ENCODE results near the gene TSPAN9. TPM values are rescaled to one million over a fixed set of nuclear protein-coding genes. Genes with fewer than 3 reads are reported as not detected.

The TSPAN9 gene
- total RNA-seq, 2 donors from 2014 or later = 0.58 to 1.2 TPM

DNA sequence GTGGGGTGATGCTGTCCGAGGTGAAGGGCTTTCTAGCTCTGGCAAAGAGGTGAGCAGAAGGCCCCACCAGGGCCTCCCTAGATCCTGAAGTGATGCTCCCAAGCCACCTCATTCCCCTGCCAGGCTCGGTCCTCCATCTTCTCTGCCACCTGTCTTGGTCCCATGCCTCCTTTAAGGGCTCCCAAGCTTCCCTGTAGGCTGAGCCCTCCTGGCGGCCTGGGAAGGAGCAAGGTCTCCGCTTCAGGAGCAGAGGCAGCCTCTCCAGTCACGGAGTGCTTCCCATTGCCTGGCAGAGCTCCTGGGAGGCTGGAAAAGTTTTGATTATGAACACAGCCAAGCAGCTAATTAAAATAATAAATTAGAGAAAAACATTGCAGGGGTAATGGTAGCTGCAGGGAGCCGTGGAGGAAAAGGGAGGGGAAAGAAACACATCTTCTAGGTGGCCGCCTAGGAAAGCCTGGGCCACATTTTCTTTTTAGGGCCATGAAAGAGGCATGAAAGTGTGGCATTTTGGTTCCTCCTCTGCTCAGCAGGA, 253.9 kb downstream of the TSPAN9 start:
- H3K36me3 Mint-ChIP-seq (ENCODE audit: insufficient read depth in 2 of 2) = no peaks in the 10 kb centered on the region
- DNase-seq (no peak), ATAC-seq (replicated peaks in 1 of 2) (no peak)
- no peak overlapping the region for H3K27ac Mint-ChIP-seq
- no peaks in the 10 kb centered on the region for H3K9me3 Mint-ChIP-seq
- H3K4me1 Mint-ChIP-seq (ENCODE audit: low read depth) = no peaks in the 10 kb centered on the region
- peaks cover 7% of the 10 kb centered on the region for H3K27me3 Mint-ChIP-seq (ENCODE audit: low read depth)
- H3K4me3 Mint-ChIP-seq = no peak overlapping the region

DNA sequence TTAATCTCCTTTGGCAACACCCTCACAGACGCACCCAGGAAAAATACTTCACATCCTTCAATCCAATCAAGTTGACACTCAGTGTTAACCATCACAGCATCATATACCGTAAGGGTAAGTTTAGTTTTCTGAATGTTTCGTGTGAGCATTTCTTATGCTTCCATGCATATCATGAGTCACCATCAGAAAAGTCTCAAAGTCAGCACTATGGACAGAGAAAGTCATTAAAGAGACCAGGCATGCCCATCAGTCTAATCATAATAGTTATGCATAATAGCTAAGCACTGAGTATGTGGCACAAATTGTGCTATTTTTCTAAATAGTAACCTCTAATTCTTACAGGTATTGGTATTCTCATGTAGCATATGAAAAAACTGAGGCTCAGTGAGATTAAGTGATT, 255.0 kb downstream of the TSPAN9 start:
- Mint-ChIP-seq H3K27ac (no peak overlapping the region), H3K9me3 (no peaks in the 10 kb centered on the region), H3K36me3 (ENCODE audit: insufficient read depth in 2 of 2) (no peaks in the 10 kb centered on the region), H3K27me3 (ENCODE audit: low read depth) (peaks cover 7% of the 10 kb centered on the region), H3K4me1 (ENCODE audit: low read depth) (no peaks in the 10 kb centered on the region), H3K4me3 (no peak overlapping the region)
- DNase-seq = no peak
- ATAC-seq (replicated peaks in 1 of 2) = no peak

DNA sequence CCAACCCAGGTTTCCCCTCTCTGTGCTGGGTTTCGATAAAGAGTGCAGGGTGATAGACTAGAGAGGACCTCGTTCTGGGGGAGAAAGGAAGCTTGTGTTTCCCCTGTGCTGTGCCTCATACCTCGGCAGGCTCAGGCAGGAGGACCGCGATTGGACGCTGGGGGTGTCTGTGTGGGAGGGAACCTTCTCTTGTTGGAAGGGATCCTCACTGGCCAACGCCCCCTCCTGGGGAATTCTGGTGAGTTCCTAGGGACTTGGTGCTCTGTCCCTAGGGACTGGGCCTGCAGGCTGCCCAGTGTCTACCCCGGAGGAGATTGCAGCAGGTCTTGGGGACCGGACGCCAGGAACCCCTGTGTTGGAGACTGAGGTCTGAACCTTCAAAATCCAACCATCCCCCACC, 256.4 kb downstream of the TSPAN9 start:
- DNase-seq (no peak), ATAC-seq (replicated peaks in 1 of 2) (no peak)
- Mint-ChIP-seq H3K36me3 (ENCODE audit: insufficient read depth in 2 of 2) (no peaks in the 10 kb centered on the region), H3K4me1 (ENCODE audit: low read depth) (no peaks in the 10 kb centered on the region), H3K27ac (no peak overlapping the region), H3K9me3 (no peaks in the 10 kb centered on the region), H3K27me3 (ENCODE audit: low read depth) (peaks cover 6% of the 10 kb centered on the region), H3K4me3 (no peak overlapping the region)

DNA sequence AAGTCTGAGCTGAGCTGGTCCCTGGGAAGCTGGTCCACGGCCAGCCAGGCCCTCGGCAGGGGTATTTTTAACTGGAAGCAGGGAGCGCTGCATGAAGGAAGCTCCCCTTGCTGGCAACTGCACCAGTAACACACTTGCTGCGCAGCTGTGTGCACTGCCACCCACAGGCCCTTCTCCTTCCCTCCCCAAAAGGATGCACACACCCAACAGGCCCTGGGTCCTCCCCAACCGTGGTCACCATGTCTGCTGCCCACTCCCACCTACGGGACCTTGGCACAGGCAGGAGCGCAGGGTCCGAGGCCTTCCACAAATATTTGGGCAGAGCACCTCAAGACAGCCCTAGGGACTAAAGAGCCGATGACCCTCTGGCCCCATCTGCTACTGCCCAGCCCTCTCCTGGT, 256.8 kb downstream of the TSPAN9 start:
- ATAC-seq (replicated peaks in 1 of 2) (no peak), DNase-seq (no peak)
- H3K36me3 Mint-ChIP-seq (ENCODE audit: insufficient read depth in 2 of 2) = no peaks in the 10 kb centered on the region
- no peak overlapping the region for H3K27ac Mint-ChIP-seq
- peaks cover 6% of the 10 kb centered on the region for H3K27me3 Mint-ChIP-seq (ENCODE audit: low read depth)
- no peaks in the 10 kb centered on the region for H3K4me1 Mint-ChIP-seq (ENCODE audit: low read depth)
- H3K9me3 Mint-ChIP-seq = no peaks in the 10 kb centered on the region
- H3K4me3 Mint-ChIP-seq = no peak overlapping the region

DNA sequence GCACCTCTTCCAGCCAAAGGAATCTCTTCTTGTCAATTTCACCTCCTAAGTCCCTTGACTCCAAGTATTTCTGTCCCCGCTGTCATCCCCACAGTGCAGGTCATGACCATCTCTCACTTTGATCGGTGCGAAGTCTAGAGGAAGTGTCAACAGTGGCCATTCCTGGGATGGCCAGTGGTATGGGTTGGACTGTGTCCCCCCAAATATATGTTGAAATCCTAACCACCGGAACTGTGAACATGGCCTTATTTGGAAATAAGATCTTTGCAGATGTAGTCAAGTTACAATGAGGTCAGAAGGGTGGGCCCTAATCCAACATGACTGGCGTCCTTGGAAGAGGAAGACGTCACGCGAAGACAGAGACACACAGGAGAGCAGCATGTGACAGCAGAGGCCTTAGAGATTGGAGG, 257.9 kb downstream of the TSPAN9 start:
- Mint-ChIP-seq H3K27ac (no peak overlapping the region), H3K27me3 (ENCODE audit: low read depth) (peaks cover 6% of the 10 kb centered on the region), H3K4me3 (no peak overlapping the region), H3K36me3 (ENCODE audit: insufficient read depth in 2 of 2) (no peaks in the 10 kb centered on the region), H3K4me1 (ENCODE audit: low read depth) (no peaks in the 10 kb centered on the region), H3K9me3 (no peaks in the 10 kb centered on the region)
- ATAC-seq (replicated peaks in 1 of 2) = no peak
- DNase-seq = no peak

Other genes with a start within 250 kb of the TSPAN9 start
- gene NRIP2, start 242.3 kb upstream of the TSPAN9 start, total RNA-seq = not detected
- gene TEX52, start 220.3 kb upstream of the TSPAN9 start, total RNA-seq = under 1 TPM; 0.28 to 0.48 TPM
- 100 to 1,000 TPM; 109 to 119 TPM for gene FOXM1, start 200.2 kb upstream of the TSPAN9 start, total RNA-seq
- 10 to 100 TPM; 55.0 to 68.2 TPM for gene RHNO1, start 200.2 kb upstream of the TSPAN9 start, total RNA-seq
- 1 to 10 TPM; 6.7 to 7.1 TPM for gene TULP3, start 186.5 kb upstream of the TSPAN9 start, total RNA-seq
- gene TEAD4, start 118.0 kb upstream of the TSPAN9 start, total RNA-seq = 1 to 10 TPM; 3.5 to 3.8 TPM

Data from activated T-cell treated with anti-CD3 and anti-CD28 coated beads, Interleukin-2, amount 50 U/mL, for 72 hours (primary cell).